Measurements from ENCODE around the gene ATP6V1C2. TPM values are rescaled to one million over a fixed set of nuclear protein-coding genes. Genes with fewer than 3 reads are reported as not detected.
A peak's percentile ranks its signal among the peaks of the same experiment; 100 is the strongest.

The ATP6V1C2 gene
- total RNA-seq, 2 donors from 2014 or later = 5.3 TPM; not detected in 1

DNA sequence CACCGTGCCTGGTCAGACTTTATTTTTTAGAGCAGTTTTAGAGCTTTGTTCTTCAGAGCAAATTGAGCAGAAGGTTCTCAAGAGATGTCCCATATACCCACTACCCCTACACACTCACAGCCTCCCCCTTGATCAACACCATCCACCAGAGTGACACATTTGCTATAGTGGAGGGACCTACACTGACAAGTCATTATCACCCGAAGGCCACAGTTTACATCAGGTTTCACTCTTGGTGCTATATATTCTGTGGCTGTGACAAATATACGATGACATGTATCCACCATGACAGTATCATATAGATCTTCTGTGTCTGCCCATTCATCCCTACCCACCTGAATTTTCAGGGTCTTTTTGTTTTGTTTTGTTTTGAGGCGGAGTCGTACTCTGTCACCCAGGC, 15.4 kb upstream of the ATP6V1C2 start:
- Histone ChIP-seq H3K9me3 (no peaks in the 10 kb centered on the region), H3K36me3 (no peaks in the 10 kb centered on the region), H3K4me1 (ENCODE audit: control insufficient read depth in 1 of 2, low read depth in 2 of 2) (no peaks in the 10 kb centered on the region), H3K27me3 (replicated peaks; ENCODE audit: insufficient read depth) (no peaks in the 10 kb centered on the region), H3K4me3 (no peak overlapping the region), H3K27ac (no peak overlapping the region)
- TF ChIP-seq CTCF (IDR thresholded peaks at IDR 0.05) = no peak
- ATAC-seq (ENCODE audit: insufficient number of reproducible peaks, low FRiP score, low read depth) = no peak
- DNase-seq (ENCODE audit: low spot score) = no peak

- no peaks in the 10 kb centered on the region for H3K9me3 ChIP-seq
- ATAC-seq (ENCODE audit: insufficient number of reproducible peaks, low FRiP score, low read depth) (no peak), DNase-seq (ENCODE audit: low spot score) (no peak)
- H3K27me3 ChIP-seq (replicated peaks; ENCODE audit: insufficient read depth) = no peaks in the 10 kb centered on the region
- no peaks in the 10 kb centered on the region for H3K4me1 ChIP-seq (ENCODE audit: control insufficient read depth in 1 of 2, low read depth in 2 of 2)
- no peaks in the 10 kb centered on the region for H3K36me3 ChIP-seq
- TF ChIP-seq CTCF (IDR thresholded peaks at IDR 0.05) = no peak
- H3K27ac ChIP-seq = no peak overlapping the region
- no peak overlapping the region for H3K4me3 ChIP-seq
Observed at GRCh38 chr2:10707831-10708230, 13.6 kb upstream of the ATP6V1C2 start.

DNA sequence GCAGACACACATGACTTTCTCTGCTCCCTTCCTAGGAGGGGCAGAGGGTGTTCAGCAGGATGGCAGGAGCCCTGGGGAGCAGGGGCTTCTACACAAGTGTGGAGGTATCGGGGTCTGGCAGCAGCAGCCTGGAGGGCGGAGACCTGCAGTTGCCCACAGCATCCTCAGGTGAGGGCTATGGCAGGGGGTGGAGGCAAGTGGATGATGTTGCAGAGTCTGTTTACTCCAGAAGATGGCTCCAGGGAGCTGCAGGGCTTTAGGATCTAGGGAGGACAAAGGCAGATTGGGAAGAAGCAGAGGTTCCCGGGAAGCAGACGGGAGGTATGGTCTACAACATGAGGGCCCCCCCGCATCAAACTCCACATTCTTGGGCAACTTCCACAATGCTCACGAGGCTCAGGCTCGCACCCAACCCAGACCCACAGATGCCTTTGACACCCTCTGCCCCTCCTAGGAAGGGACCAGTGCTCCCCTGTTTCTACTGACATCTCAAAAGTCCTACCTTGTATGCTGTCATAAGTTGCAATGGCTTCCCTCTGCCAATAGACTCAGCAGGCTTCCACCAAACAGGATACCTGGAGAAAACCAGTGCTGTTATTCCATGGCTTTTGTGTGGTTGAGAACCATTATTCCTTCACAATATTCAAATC, 12.0 kb upstream of the ATP6V1C2 start:
- H3K9me3 ChIP-seq = no peaks in the 10 kb centered on the region
- H3K4me1 ChIP-seq (ENCODE audit: control insufficient read depth in 1 of 2, low read depth in 2 of 2) = no peaks in the 10 kb centered on the region
- DNase-seq (ENCODE audit: low spot score) (no peak), ATAC-seq (ENCODE audit: insufficient number of reproducible peaks, low FRiP score, low read depth) (no peak)
- no peak overlapping the region for H3K4me3 ChIP-seq
- H3K27me3 ChIP-seq (replicated peaks; ENCODE audit: insufficient read depth) = no peaks in the 10 kb centered on the region
- no peak overlapping the region for H3K27ac ChIP-seq
- no peaks in the 10 kb centered on the region for H3K36me3 ChIP-seq
- TF ChIP-seq CTCF (IDR thresholded peaks at IDR 0.05) = no peak

- Histone ChIP-seq H3K36me3 (no peaks in the 10 kb centered on the region), H3K9me3 (no peaks in the 10 kb centered on the region), H3K27ac (no peak overlapping the region), H3K27me3 (replicated peaks; ENCODE audit: insufficient read depth) (no peaks in the 10 kb centered on the region), H3K4me1 (ENCODE audit: control insufficient read depth in 1 of 2, low read depth in 2 of 2) (peaks cover 0 to 6% of the 10 kb centered on the region in 2 donors), H3K4me3 (no peak overlapping the region)
- TF ChIP-seq CTCF (IDR thresholded peaks at IDR 0.05) = no peak
- DNase-seq (ENCODE audit: low spot score) (no peak), ATAC-seq (ENCODE audit: insufficient number of reproducible peaks, low FRiP score, low read depth) (no peak)
Observed at GRCh38 chr2:10712185-10712809, 9.1 kb upstream of the ATP6V1C2 start.

DNA sequence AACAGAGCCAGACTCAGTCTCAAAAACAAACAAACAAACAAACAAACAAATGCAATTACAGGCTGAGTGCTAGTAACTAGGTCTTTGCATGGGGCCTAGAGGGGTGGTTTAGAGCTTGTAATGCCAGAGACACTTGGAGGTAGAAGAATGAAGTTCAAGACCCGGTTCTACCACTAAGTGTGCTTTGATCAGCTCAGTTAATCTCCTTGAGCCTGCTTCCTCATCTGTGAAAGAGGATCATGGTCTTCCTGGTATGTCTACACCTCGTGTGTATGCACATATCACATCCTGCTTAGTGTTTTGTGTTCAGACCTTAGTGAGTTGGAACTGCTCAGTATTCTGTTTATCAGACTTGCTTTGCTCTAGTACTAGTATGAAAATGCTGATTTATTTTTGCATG, 4.8 kb upstream of the ATP6V1C2 start:
- Histone ChIP-seq H3K9me3 (no peaks in the 10 kb centered on the region), H3K36me3 (no peaks in the 10 kb centered on the region), H3K4me1 (ENCODE audit: control insufficient read depth in 1 of 2, low read depth in 2 of 2) (peaks cover 4 to 24% of the 10 kb centered on the region in 2 donors), H3K4me3 (no peak overlapping the region), H3K27ac (peak overlapping the region; percentile 30 to 53), H3K27me3 (replicated peaks; ENCODE audit: insufficient read depth) (no peaks in the 10 kb centered on the region)
- no peak for TF ChIP-seq CTCF (IDR thresholded peaks at IDR 0.05)
- no peak for ATAC-seq (ENCODE audit: insufficient number of reproducible peaks, low FRiP score, low read depth)
- no peak for DNase-seq (ENCODE audit: low spot score)
